CD14-positive monocyte (primary cell): ENCODE results near the gene PLCB1. TPM values are rescaled to one million over a fixed set of nuclear protein-coding genes. Genes with fewer than 3 reads are reported as not detected.

Experiments
- DNase-seq, 3 donors: peaks; one replicate each; pipeline ENCODE4 v3.0.0-alpha.2; 2011 to 2022
- H2AFZ ChIP-seq: 2 replicates; pipeline ENCODE4 v1.6.0; 2012; ENCODE audit warnings: mild to moderate bottlenecking, low read depth, low read length, inconsistent platforms; ENCODE audit not compliant: insufficient read depth, poor library complexity, severe bottlenecking
- H3K27ac ChIP-seq, 2 donors: 1 replicate in 1 of 2; 2 replicates in 1 of 2; pipeline ENCODE4 v1.5.1; 2012 to 2013; ENCODE audit warnings: low read length in 2 of 2, control low read depth in 1 of 2, inconsistent platforms in 1 of 2, low read depth in 1 of 2, mild to moderate bottlenecking in 1 of 2
- H3K27me3 ChIP-seq, 2 donors: one replicate each; pipeline versions ENCODE4 v1.6.0 to v1.6.1; 2011 to 2013; ENCODE audit warnings: low read length in 2 of 2; ENCODE audit not compliant: control insufficient read depth in 2 of 2, insufficient read depth in 2 of 2
- H3K36me3 ChIP-seq, 2 donors: replicated peaks in 1 of 2; 1 replicate in 1 of 2; 2 replicates in 1 of 2; pipeline versions ENCODE4 v1.5.1 to v1.6.1; 2012 to 2013; ENCODE audit warnings: low read length in 2 of 2, control low read depth in 1 of 2, inconsistent platforms in 1 of 2, mild to moderate bottlenecking in 1 of 2; ENCODE audit not compliant: insufficient read depth in 2 of 2, control insufficient read depth in 1 of 2
- H3K4me1 ChIP-seq, 2 donors: 1 replicate in 1 of 2; 2 replicates in 1 of 2; pipeline versions ENCODE4 v1.5.1 to v1.6.1; 2012 to 2013; ENCODE audit warnings: low read length in 2 of 2, control low read depth in 1 of 2, inconsistent platforms in 1 of 2, mild to moderate bottlenecking in 1 of 2, moderate library complexity in 1 of 2; ENCODE audit not compliant: insufficient read depth in 2 of 2, control insufficient read depth in 1 of 2
- H3K4me2 ChIP-seq: replicated peaks from 2 replicates; pipeline ENCODE3; 2012; ENCODE audit warnings: low read length, moderate library complexity, mild to moderate bottlenecking; ENCODE audit not compliant: poor library complexity, severe bottlenecking; ENCODE audit errors: extremely low read depth
- H3K4me3 ChIP-seq, 3 experiments: fragments of 200-600 bp in 1 of 3; sonication (generic) in 1 of 3; replicated peaks in 1 of 3; 1 replicate in 2 of 3; 2 replicates in 1 of 3; pipeline ENCODE4 v1.5.1; 2011 to 2013; ENCODE audit warnings: low read length in 3 of 3, mild to moderate bottlenecking in 3 of 3, control low read depth in 2 of 3, low read depth in 2 of 3, inconsistent platforms in 1 of 3, moderate library complexity in 1 of 3
- H3K79me2 ChIP-seq: 2 replicates; pipeline ENCODE4 v1.6.0; 2012; ENCODE audit warnings: mild to moderate bottlenecking, control low read depth, inconsistent platforms, low read length, moderate library complexity; ENCODE audit not compliant: insufficient read depth
- H3K9ac ChIP-seq: 2 replicates; pipeline ENCODE4 v1.6.0; 2017; ENCODE audit warnings: low read length, mild to moderate bottlenecking; ENCODE audit not compliant: insufficient read depth, poor library complexity, severe bottlenecking
- H3K9me3 ChIP-seq, 2 donors: replicated peaks in 1 of 2; 1 replicate in 1 of 2; 2 replicates in 1 of 2; pipeline versions ENCODE4 v1.5.1 to v1.6.1; 2012 to 2013; ENCODE audit warnings: low read length in 2 of 2, control low read depth in 1 of 2; ENCODE audit not compliant: control insufficient read depth in 1 of 2, insufficient read depth in 1 of 2
- H4K20me1 ChIP-seq: 2 replicates; pipeline ENCODE4 v1.6.0; 2012; ENCODE audit warnings: mild to moderate bottlenecking, low read length, control low read depth, moderate library complexity; ENCODE audit not compliant: insufficient read depth
- H3K27ac Mint-ChIP-seq, 7 donors: one replicate each; pipeline ENCODE4 v1.8.0; 2020; ENCODE audit warnings: mild to moderate bottlenecking in 7 of 7, mixed read lengths in 7 of 7, moderate library complexity in 6 of 7, inconsistent platforms in 2 of 7
- H3K27me3 Mint-ChIP-seq, 3 donors: one replicate each; pipeline ENCODE4 v1.8.0; 2021 to 2022; ENCODE audit warnings: low read depth in 3 of 3, mild to moderate bottlenecking in 3 of 3, mixed read lengths in 3 of 3, moderate library complexity in 3 of 3, inconsistent platforms in 1 of 3
- H3K36me3 Mint-ChIP-seq, 2 donors: one replicate each; pipeline ENCODE4 v1.8.0; 2020; ENCODE audit warnings: mixed read lengths in 2 of 2, inconsistent platforms in 1 of 2, mild to moderate bottlenecking in 1 of 2
- H3K4me1 Mint-ChIP-seq: one replicate; pipeline ENCODE4 v1.8.0; 2020; ENCODE audit warnings: mild to moderate bottlenecking, mixed read lengths
- H3K4me3 Mint-ChIP-seq, 2 donors: one replicate each; pipeline ENCODE4 v1.8.0; 2020; ENCODE audit warnings: mild to moderate bottlenecking in 2 of 2, mixed read lengths in 2 of 2, moderate library complexity in 1 of 2
- H3K9me3 Mint-ChIP-seq, 7 donors: one replicate each; pipeline ENCODE4 v1.8.0; 2020 to 2022; ENCODE audit warnings: mixed read lengths in 7 of 7, mild to moderate bottlenecking in 6 of 7, moderate library complexity in 6 of 7, inconsistent platforms in 2 of 7
- WGBS: methylation state at CpG from one replicate; pipeline ENCODE4 v1.1.5; 2013; ENCODE audit warnings: missing lambda C conversion rate; ENCODE audit not compliant: insufficient coverage; 5-methylcytosine and 5-hydroxymethylcytosine counted together
- intact Hi-C, 2 donors: fragments of 100-400 bp; cut with micrococcal nuclease; formaldehyde crosslinking; loops; one replicate each; pipeline versions ENCODE4 v1.15.0 to v1.15.1; 2023
- polyA plus RNA-seq, 3 donors: library from polyadenylated mRNA; depleted of rRNA in 1 of 3; unstranded in 2 of 3; stranded (reverse) in 1 of 3; fragments of 300-500 nt in 2 of 3; fragments of >200 nt in 1 of 3; fragmentation: Illumina TruSeq in 2 of 3; gene quantifications; 1 replicate in 2 of 3; 2 replicates in 1 of 3; pipeline ENCODE4 v1.2.3, GENCODE V29; 2012 to 2021
- TF ChIP-seq, protein P1 (sequence below): fragments of 200-600 bp; IDR thresholded peaks from one replicate; pipeline ENCODE4 v1.8.0; 2022; ENCODE audit warnings: antibody characterized with exemption, mild to moderate bottlenecking

The PLCB1 gene
- polyA plus RNA-seq, 3 donors, result 8.6 to 16.4 (median 13.2) TPM

DNA sequence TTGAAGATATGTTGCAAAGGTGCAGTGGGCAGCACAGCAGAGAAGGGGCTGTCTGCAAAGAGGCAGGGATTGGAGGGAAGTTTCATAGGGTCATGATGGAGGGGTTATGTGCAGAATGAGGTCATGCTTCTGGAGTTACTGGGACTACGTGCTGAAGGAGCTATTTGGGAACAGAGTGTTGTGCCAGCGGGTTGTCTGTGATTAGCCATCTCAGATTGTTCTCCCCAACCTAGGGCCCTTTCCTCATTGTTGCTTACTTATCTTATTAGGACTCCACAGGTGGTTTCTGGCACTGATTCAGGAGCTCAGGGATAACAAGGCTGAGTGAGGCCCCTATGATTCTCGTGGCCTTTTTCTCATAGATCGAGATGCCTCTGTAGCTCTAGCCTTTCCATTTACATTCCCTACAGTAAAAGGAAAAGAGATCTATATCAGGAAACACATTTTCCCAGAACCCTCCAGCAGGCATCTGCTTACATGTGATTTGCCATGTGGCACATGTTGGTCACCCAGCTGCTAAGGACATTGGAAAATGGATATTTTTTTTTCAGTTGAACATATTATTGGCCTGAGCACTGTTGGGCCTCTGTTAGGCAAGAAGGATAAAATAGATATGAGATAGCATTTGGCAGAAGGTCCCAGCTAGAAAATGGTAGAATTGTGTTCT is 507.2 kb downstream of the PLCB1 start:
- Mint-ChIP-seq H3K4me1 (no peaks in the 10 kb centered on the region), H3K4me3 (no peak overlapping the region), H3K9me3 (peaks cover 0 to 7% (median 3%) of the 10 kb centered on the region in 7 donors), H3K27ac (peak overlapping the region in 2 of 7 donors; percentile 52 to 61), H3K27me3 (no peaks in the 10 kb centered on the region), H3K36me3 (peaks cover 4 to 7% of the 10 kb centered on the region in 2 donors)
- intact Hi-C loops, result no loop called here
- DNase-seq, result no peak
- Histone ChIP-seq H3K27ac (no peak overlapping the region), H3K4me3 (no peak overlapping the region), H4K20me1 (no peaks in the 10 kb centered on the region), H3K4me1 (no peaks in the 10 kb centered on the region), H3K4me2 (no peak overlapping the region), H2AFZ (no peak overlapping the region), H3K9me3 (no peaks in the 10 kb centered on the region), H3K27me3 (no peaks in the 10 kb centered on the region), H3K36me3 (no peaks in the 10 kb centered on the region), H3K9ac (no peak overlapping the region), H3K79me2 (no peaks in the 10 kb centered on the region)
- WGBS, result 100% methylated on average over 1 of the region's 4 CpGs
- TF ChIP-seq, protein P1, sequence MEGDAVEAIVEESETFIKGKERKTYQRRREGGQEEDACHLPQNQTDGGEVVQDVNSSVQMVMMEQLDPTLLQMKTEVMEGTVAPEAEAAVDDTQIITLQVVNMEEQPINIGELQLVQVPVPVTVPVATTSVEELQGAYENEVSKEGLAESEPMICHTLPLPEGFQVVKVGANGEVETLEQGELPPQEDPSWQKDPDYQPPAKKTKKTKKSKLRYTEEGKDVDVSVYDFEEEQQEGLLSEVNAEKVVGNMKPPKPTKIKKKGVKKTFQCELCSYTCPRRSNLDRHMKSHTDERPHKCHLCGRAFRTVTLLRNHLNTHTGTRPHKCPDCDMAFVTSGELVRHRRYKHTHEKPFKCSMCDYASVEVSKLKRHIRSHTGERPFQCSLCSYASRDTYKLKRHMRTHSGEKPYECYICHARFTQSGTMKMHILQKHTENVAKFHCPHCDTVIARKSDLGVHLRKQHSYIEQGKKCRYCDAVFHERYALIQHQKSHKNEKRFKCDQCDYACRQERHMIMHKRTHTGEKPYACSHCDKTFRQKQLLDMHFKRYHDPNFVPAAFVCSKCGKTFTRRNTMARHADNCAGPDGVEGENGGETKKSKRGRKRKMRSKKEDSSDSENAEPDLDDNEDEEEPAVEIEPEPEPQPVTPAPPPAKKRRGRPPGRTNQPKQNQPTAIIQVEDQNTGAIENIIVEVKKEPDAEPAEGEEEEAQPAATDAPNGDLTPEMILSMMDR, result no peak

DNA sequence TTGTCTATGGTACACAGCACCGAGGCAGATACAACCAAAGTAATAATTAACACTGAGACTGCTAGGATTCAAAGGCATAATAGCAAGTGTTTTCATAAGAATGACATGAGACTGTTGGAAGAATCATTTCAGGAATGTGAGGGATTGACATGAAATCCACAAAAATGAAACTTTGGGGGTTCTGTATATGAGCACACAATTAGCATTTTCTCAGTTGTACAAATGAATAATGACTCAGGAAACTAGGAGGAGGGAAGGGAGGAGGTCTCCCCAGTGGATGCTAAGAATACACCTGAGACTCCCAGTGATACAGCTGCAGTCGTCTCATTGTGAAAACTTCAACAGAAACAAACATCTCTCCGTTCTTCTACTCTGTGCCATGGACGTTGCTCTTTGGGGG is 508.4 kb downstream of the PLCB1 start:
- H3K9ac ChIP-seq, result no peak overlapping the region

More for the DNA sequence above, 508.4 kb downstream of the PLCB1 start:
- WGBS, result no CpG with 5 or more reads among the region's 4 CpGs
- TF ChIP-seq, protein P1, result no peak
- no peaks in the 10 kb centered on the region for H3K27me3 ChIP-seq
- Mint-ChIP-seq H3K9me3 (peaks cover 0 to 7% (median 3%) of the 10 kb centered on the region in 7 donors), H3K4me1 (no peaks in the 10 kb centered on the region), H3K27ac (no peak overlapping the region), H3K36me3 (peaks cover 6 to 7% of the 10 kb centered on the region in 2 donors), H3K27me3 (no peaks in the 10 kb centered on the region), H3K4me3 (no peak overlapping the region)
- no peak overlapping the region for H3K4me2 ChIP-seq
- intact Hi-C loops, result no loop called here
- no peak overlapping the region for H3K4me3 ChIP-seq
- H3K27ac ChIP-seq, result no peak overlapping the region
- DNase-seq, result no peak
- no peaks in the 10 kb centered on the region for H3K36me3 ChIP-seq
- no peaks in the 10 kb centered on the region for H3K4me1 ChIP-seq
- no peaks in the 10 kb centered on the region for H3K79me2 ChIP-seq
- no peaks in the 10 kb centered on the region for H3K9me3 ChIP-seq
- no peaks in the 10 kb centered on the region for H4K20me1 ChIP-seq
- no peak overlapping the region for H2AFZ ChIP-seq
